Prostate gland (tissue), 2 donors: ENCODE results near the gene RRAS.

ENCODE experiments used
- POLR2A ChIP-seq: fragments of 450-650 bp; IDR thresholded peaks from one replicate; pipeline ENCODE4 v1.6.1; 2016; ENCODE audit warnings: antibody characterized with exemption, mild to moderate bottlenecking
- TF ChIP-seq, protein P1 (sequence below), 4 experiments: fragments of 200-600 bp in 2 of 4; fragments of 450-650 bp in 2 of 4; sonication (generic) in 2 of 4; IDR thresholded peaks; 1 replicate in 3 of 4; 2 replicates in 1 of 4; pipeline ENCODE4 v1.5.1; 2016 to 2019; ENCODE audit warnings: antibody characterized with exemption in 4 of 4, mild to moderate bottlenecking in 2 of 4, moderate library complexity in 2 of 4

GRCh38 chr19:49643466-49643865, 3.5 kb upstream of the RRAS start:
- TF ChIP-seq, protein P1, sequence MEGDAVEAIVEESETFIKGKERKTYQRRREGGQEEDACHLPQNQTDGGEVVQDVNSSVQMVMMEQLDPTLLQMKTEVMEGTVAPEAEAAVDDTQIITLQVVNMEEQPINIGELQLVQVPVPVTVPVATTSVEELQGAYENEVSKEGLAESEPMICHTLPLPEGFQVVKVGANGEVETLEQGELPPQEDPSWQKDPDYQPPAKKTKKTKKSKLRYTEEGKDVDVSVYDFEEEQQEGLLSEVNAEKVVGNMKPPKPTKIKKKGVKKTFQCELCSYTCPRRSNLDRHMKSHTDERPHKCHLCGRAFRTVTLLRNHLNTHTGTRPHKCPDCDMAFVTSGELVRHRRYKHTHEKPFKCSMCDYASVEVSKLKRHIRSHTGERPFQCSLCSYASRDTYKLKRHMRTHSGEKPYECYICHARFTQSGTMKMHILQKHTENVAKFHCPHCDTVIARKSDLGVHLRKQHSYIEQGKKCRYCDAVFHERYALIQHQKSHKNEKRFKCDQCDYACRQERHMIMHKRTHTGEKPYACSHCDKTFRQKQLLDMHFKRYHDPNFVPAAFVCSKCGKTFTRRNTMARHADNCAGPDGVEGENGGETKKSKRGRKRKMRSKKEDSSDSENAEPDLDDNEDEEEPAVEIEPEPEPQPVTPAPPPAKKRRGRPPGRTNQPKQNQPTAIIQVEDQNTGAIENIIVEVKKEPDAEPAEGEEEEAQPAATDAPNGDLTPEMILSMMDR (IDR thresholded peaks at IDR 0.05) = no peak
- TF ChIP-seq POLR2A = no peak
